NCI-H774 (cell line): ENCODE measurements around the gene ARFGEF2.
"Not testable (repeated sequence)": the region's sequence is repeated elsewhere in the genome, so short reads cannot be mapped to it uniquely, and the experiment has no call there.

Source experiments
- DNase-seq: peaks from one replicate; lab custom pipeline; 2025; lab: John Stamatoyannopoulos, UW

ARFGEF2 gene

DNA sequence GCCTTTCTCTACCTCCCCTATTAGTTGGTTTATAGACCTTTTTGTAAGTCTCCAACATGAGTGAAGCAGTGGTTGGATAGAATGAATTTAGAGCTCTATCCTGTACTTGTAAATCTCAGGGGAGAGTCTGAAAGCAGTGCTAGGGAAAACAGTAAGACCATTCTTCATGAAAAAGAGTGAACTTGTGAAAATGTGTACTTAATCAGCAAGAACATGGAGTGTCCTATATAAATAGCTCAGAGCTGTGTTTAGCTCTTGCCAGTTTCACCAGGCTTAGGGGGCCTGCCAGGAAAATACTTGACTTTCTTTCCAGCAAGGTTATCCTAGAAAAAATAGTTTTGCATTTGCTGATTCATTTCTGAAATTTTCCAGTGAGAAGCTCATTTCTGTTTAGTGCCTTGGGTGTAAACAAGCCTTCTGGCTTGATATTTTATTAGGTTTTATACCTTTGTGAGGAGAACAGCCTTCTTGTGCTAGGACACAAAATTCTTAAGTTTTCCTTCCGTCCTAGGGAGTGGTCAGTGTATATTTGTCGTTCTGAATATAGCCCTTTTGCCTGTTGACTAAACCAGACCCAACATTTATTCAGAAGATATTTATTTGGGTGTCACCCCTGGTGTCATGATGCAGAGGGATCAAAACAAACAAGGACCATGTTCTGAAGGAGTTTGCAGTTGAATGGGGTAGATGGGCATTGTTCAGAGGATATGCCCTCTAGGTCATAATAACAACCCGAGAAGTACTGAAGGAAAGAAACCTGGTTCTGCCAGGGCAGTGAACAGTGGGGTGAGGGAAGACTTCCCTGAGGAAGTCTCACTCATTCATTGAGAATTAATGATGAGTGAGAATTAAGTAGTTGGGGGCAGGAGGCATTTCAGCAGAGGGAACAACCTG, 7.6 kb downstream of the ARFGEF2 start:
- no peak for DNase-seq

DNA sequence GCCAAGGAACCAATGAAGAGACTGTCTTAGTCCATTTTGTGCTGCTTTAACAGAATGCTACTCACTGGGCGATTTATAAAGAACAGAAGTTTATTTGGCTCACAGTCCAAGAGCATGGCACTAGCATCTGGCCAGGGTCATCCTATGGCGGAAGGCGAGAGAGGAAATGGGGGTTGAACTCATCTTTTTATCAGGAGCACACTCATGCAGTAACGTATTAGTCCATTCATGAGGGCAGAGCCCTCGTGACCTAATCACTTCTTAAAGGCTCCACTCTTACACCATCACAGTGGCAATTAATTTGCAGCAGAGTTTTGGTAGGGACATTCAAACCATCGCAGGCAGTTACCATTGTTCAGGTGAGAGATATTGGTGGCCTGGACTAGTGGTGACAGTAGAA, 8.5 kb downstream of the ARFGEF2 start:
- no peak for DNase-seq

DNA sequence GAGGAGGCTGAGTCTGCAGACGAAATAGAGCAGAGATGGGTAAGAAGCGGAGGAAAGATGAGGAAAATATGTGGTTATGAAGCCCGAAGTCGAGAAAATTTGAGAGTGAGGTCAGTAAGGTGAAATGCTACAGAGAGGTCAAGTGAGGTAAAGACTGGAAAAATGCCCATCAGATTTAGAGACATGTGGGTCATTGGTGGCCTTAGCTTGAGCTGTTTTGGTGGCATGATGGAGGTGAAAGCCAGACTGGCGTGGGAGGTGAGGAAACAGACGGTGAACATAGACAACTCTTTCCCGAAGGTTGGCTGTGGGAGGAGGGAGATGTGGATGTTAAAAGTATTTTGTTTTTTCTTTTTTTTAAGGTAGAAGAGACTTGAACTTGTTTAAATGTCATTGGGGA, 9.4 kb downstream of the ARFGEF2 start:
- DNase-seq: no peak

DNA sequence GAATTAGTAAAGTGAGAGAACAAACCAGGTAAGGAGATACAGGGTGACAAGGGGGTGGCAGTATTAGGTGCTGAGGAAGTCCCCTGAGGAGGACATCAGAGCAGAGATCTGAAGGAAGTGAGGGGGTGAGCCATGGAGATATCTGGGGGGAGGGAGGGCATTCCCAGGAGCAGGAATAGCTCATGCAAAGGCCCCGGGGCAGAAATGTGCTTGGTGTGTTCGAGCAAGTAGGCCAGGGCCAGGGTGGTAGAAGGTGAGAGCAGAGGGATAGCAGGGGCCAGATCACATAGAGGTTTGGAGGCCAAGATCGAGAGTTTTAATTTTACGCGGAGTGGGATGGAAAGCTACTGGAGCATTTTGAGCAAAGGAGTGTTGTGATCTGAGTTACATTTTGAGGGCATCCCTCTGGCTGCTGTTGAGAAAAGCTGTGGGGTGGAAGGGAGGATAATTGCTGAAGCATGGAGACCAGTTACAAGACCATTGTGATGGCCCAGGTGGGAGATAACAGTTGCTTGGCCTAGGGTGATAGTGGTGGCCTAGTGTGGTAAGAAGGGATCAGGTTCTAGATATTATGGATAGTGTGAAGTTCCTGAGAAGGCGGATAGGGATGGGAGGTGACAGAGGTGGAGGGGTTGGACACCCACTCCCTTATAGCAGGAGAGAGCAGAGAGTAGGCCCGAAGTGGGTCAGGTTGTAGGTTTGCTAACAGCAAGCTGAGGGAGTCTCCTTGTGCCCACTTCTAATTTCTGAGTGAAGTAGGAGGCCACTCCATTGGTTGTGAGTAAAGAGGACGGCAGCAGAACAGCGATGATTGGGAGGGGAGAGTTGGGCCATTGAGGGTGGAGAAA, 10.2 kb downstream of the ARFGEF2 start:
- DNase-seq: no peak

DNA sequence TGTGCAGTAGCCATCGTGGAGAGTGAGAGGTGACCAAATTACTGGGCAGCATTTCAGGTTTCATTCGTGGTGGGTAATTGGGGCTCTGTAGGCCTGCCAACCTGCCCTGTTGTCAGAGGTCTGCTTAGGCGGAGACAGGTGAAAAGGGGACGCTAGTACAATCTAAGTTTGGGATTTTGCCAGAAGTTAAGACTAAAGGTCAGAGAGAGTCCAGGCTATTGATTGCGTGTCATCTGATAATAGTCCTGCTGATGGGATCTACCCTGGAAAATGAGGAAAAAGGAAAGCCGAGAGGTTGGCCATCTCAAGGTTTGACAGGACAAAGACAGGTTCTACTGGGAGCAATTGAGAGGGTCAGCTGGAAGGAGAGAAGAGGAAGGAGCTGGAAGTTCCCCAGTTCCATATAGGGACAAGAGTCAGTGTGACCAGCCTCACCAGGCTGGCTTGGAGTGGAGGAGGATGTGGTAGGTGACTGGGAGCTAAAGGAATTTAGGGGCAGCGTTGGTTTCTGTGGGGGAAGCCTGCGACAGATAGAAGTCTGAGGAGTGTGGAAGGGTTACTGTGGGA, 10.9 kb downstream of the ARFGEF2 start:
- DNase-seq: no peak

DNA sequence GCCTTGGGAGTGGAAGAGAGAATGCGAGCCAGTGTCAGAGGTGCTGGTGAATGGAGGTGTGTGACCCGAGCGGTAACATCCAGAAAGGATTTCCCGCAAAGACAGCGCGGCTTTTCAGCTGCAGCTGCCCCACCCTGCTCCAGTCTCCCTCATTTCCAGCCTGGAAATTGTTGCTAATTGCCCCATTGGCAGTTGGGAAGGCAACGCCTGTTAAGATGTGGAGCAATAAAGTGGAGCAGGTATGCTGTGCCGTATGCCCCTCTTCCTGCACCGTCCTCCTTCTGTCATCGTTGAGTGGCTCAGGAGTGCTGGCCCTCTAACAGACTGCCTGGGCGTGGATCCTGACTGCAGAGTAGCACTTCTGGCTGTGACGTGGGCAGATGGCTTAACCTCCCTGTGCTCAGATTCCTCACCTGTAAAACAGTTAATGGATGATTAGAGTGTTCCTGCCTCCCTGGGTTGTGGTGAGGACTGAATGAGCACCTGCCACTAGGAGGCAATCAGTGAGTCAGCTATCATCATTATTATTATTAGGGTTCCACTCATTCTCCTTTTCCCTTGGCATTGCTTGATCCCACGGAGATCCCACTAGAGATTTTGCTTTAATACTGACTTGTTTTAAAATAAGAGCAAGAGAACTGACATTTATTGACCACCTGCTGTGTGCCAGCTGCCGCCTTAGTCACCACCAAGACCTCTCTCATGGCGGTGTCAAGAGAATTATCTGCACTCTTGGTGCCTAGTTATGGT, 11.7 kb downstream of the ARFGEF2 start:
- peak; percentile 2 for DNase-seq

DNA sequence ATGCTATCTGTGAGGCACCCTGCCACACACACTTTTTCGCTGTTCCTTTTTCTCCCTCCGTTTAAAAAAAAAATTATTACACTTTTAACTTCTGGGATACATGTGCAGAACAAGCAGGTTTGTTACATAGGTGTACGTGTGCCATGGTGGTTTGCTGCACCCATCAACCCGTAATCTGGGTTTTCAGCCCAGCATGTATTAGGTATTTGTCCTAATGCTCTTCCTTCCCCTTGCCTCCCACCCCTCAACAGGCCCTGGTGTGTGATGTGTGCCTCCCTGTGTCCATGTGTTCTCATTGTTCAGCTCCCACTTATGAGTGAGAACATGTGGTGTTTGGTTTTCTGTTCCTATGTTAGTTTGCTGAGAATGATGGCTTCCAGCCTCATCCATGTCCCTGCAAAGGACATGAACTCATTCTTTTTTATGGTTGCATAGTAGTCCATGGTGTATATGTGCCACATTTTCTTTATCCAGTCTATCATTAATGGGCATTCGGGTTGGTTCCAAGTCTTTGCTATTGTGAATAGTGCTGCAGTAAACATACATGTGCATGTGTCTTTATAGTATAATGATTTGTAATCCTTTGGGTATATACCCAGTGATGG, 12.9 kb downstream of the ARFGEF2 start:
- not testable (repeated sequence) for DNase-seq

DNA sequence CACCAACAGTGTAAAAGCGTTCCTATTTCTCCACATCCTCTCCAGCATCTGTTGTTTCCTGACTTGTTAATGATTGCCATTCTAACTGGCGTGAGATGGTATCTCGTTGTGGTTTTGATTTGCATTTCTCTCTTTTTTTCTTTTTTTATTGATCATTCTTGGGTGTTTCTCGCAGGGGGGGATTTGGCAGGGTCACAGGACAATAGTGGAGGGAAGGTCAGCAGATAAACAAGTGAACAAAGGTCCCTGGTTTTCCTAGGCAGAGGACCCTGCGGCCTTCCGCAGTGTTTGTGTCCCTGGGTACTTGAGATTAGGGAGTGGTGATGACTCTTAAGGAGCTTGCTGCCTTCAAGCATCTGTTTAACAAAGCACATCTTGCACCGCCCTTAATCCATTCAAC, 13.5 kb downstream of the ARFGEF2 start:
- not testable (repeated sequence) for DNase-seq

DNA sequence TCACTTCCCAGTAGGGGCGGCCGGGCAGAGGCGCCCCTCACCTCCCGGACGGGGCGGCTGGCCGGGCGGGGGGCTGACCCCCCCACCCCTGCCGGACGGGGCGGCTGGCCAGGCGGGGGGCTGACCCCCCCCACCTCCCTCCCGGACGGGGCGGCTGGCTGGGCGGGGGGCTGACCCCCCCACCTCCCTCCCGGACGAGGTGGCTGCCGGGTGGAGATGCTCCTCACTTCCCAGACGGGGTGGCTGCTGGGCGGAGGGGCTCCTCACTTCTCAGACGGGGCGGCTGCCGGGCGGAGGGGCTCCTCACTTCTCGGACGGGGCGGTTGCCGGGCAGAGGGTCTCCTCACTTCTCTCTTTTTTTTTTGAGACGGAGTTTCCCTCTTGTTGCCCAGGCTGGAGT, 14.7 kb downstream of the ARFGEF2 start:
- DNase-seq: not testable (repeated sequence)

DNA sequence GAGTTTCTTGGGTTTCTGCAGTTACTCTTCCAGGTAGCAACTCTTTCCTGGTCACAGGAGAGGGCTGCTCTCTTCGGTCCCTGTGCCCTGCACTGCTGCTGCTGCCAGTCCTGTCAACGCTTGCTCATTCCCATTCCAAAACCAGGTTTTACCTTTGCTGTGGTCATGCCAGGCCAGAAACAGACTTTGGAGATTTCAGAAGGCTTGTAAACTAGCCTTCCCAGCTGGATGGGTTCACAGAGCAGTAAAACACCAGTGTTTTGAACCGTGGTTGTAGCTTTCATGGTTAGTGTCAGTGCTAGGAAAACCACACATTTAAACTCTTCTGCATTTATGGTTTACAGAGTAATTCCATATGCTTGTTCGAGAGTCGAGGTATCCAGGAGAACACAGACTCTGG, 16.2 kb downstream of the ARFGEF2 start:
- DNase-seq: no peak

DNA sequence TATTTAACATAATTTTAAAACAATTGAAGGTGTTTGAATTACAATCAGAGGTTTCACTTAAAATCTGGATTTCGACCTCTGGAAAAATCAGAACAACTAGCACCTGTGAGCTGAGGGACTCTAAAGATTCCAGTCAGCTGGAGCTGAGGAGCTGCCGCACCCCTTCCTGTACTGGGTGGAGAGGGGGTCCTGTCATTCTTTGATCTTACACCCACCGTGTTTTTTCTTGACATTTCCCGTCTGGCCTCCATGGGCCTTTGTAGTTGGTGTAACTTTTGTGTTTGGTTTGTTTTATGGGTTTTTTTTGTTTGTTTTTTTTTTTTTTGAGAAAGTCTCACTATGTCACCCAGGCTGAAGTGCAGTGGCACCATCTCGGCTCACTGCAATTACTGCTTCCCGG, 17.2 kb downstream of the ARFGEF2 start:
- DNase-seq: no peak

DNA sequence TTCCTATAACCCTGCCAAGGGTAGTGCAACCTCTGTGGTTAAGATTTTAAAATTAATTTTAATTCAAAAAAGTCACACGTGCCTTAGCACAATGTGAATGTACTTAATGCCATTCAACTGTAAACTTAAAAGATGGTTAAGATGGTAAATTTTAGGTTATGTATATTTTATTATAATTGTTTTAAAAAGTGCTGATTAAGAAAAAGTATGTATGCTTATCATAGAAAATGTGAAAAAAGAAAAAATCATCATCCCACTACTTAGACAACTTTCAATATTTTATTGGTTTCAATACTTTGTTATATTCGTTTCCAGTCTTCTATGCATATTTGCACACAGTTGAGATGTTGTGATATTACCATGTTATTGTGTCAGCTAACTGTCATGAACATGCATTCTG, 18.7 kb downstream of the ARFGEF2 start:
- DNase-seq: no peak

DNA sequence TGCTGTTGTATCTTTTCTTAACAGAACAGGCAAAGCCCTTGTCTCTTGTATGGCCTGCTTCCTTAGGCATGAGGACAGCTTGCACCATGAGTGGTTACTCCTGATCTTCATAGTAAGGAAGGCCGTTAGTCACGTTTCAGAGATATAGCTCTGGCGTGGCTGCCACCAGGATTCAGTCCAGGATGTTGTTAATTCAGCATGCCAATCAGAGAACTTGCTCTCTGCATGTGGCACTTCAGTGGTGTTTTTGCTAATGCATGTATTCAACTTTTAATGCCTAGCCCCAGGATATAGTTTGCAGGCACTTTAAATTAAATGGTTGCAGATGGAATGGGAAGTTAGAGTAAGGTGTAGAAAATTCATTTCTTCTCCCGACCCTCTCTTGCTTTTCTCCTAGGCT, 20.0 kb downstream of the ARFGEF2 start:
- DNase-seq: no peak

DNA sequence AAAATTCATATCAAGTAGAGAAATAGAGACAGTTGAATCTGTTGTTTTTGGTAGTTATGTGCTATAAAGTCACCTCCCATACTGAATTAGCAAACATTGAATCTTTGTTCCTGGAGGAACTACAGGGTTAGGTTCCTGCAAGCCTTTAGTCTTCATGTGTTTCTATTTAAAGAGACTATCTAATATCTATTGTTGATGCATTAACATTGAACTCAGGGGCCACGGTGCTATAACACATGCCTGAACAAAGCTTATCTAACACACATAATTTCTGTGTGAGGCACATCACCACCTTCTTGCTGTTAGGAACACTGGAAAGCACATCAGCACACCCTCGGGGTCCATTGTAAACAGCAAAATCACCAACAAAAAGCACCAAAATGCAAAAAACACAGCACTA, 21.2 kb downstream of the ARFGEF2 start:
- DNase-seq: no peak

DNA sequence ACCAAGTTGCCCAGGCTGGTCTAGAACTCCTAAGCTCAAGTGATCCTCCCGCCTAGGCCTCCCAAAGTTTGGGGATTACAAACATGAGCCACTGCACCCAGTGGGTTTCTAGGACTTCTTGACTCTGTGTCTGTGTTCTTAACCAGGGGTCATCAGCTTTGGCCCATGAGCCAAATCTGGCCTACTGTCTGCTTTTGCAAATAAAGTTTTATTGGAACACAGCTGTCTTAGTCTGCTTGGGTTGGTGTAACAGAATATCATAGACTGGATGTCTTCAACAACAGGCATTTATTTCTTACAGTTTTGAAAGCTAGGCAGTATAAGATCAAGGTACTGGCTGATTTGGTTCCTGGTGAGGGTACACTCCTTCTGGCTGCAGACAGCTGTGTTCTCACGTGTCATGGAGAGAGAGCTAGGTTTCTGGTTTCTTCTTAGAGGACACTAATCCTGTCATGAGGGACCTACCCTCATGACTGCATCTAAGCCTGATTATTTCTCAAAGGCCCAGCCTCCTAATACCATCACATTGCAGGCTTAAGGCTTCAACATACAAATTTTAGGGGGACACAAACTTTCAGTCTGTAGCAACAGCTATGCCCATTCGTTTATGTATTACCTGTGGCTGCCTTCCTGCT, 23.3 kb downstream of the ARFGEF2 start:
- no peak for DNase-seq

DNA sequence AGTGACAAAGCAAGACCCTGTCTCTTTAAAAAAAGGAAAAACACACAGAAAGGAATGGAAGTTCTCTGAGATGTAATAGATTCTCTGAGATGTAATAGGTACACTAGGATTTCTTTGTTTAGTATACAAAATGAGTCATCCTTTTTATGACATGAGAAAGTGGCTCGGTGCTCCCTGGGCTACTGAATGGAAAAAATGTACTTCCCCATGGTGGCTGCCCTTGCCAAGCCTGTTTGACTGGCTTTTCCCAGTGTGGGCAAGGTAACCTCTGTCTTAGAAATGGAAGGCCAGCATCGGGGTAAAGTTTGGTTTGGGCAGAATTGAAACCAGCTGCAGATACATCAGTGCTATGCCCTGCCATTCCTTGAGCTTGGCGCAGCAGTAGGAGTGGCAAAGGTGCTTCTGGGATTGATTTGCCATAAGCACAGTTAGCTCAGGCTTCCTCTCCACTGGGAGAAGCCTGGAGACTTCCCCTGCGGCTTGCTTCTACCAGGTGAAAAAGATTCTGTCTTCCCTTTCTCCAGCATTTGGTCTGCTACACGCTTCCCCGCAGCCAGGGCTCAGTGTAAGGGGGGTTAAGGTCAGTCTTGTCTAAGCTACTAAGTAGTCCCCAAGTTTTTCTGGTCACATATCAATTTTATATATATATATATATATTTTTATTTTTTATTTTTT, 24.5 kb downstream of the ARFGEF2 start:
- no peak for DNase-seq

DNA sequence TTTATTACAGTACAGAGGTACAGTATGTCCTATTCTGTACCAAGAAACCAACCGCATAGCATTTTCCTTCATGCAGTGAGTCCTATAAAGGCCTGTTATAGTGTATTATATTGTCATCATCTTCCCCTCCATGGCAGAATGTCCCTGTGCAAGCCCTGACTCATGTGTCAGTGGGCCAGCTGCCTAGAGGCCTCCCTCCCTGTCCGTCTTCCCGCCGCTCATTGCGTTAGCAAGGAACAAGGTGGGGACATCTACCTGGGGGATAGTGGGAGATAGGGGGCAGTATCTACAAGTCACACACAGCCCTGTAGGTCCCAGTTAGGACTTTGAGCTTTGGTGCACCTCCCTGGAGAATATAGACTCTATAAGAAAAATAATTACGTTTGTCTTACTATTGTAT, 27.1 kb downstream of the ARFGEF2 start:
- DNase-seq: no peak

DNA sequence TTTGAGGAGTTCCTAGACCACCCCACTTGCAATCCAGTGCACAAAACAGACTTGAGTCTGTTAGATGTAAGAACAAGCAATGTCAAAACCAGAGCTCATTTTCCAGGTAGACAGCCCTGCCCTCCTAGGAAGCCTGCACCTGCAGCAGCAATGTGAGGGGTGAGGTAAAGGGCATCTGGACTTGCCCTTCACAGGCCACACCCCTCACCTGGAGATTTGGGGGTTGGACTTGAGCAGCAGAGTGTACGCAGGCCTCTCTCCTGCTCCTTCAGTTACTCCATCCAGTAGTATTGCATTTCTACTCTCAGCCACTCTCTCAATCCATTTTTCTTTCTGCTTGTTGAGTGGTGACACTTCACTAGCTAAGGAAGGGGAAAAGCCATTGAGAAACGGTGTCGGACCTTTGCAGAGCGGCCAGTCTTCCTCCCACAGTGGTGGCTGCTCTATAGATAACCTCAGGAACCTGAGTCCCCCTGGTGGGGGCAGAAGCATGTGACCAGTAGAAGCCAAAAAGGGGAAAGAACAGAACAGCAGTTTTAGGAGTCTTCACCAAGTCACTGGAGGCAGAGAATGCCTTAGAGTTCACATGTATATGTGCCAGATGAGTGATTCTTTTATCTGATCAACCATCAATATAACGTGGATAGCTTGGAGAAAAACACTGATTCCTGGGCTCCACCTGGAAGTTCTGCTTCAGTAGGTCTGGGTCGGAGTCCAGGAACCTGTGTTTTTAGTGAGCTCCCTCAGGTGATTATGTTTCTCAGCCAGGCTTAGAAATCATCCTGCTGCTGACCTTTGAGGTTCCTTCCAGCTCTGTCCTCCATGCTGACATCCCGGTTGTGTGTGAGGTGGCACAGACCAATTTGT, 28.0 kb downstream of the ARFGEF2 start:
- no peak for DNase-seq

DNA sequence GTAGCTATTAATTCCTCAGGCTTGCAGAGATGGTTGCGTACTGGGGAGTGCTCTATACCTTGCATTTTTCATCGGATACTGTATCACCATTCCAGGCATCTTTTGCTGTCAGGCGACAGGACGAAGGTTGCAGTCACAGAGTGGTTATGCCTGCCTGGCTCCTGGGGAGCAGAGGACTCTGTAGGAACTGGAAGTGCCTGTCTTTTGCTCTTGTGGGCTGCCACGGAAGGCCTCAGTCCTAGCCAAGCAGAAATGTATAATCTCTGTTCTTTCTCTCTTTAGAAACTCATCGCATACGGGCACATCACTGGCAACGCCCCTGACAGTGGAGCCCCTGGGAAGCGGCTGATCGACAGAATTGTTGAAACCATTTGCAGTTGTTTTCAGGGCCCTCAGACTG, 29.5 kb downstream of the ARFGEF2 start:
- DNase-seq: no peak

DNA sequence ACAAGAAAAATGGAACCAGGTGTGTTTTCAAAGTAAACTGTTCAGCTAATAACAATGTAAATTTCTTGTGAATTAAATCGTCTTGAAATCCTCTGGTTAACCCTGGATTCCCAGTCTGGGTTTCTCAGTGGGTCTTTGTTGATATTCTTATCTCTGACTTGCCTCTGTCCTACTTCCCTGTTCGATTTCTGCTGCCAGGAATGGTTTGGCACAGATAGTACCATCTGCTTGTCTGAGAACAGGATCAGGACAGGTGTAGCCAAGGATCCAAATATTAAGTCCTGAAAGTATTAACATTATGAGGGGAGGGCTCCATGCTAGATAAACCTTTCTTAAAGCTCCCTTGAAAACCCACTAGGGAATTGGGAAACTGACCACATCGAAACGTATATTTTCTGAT, 30.1 kb downstream of the ARFGEF2 start:
- no peak for DNase-seq
